ENCODE measurements around the gene SKIDA1.

Gene SKIDA1

DNA sequence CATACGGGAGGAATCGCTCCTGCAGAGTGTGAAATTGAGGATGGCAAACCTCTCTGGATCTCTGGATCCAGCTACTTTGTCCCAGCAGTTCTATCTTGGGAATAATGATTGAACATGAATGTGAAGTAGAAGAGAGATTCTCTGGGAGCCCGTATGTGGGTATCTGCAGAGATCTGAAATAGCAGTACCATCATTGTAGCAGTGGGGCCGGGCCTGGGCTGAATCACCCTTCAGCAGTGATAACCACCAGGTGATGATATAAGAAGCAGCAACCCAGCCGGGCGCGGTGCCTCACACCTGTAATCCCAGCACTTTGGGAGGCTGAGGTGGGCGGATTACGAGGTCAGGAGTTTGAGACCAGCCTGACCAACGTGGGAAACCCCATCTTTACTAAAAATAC is 51.9 kb downstream of the SKIDA1 start:
- no peak for DNase-seq

DNA sequence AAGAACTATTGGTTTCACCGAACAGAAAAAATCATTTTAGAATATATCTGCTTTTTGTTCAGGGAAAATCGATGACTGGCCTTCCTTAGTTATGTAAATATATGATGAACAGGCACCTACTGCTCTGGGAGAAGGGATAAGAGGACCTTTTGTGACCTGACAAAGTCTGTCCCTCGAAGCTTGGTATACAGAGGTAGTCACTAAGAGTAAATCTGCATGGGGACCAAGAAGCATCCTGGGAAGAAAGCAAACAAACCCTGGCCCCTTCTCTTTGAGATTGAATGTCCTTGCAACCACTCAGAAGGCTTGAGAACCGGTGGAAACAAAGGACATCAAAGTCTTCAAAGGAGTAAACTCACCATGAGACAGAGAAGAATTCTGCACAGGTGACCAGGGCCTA is 52.3 kb downstream of the SKIDA1 start:
- DNase-seq: no peak

DNA sequence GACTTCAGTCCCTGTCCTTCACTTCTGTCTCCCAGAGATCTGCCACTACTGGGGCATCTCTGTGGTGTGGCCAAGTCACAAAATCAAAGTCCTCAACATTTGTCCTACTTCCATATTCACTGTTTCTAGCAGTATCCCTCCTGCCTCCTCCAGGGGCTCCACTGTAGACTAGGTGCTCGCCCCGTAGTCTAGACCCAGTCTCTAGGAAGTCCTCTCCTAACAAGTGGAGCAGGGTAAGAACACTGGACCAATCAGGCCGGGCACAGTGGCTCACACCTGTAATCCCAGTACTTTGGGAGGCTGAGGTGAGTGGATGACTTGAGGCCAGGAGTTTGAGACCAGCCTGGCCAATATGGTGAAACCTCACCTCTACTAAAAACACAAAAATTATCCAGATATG is 57.4 kb downstream of the SKIDA1 start:
- DNase-seq: no peak

DNA sequence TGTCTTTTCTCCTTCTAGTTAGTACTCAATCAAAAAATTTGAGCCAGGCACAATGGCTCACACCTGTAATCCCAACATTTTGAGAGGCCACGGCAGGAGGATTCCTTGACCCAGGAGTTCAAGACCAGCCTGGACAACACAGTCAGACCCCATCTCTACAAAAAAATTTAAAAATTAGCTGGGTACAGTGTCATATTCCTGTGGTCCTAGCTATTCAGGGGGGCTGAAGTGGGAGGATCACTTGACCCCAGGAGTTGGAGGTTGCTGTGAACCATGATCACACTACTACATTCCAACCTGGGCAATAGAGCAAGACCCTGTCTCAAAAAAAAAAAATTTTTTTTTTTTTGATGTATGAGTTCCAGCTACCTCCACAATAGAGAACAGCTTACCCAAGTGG is 57.8 kb downstream of the SKIDA1 start:
- no peak for DNase-seq

DNA sequence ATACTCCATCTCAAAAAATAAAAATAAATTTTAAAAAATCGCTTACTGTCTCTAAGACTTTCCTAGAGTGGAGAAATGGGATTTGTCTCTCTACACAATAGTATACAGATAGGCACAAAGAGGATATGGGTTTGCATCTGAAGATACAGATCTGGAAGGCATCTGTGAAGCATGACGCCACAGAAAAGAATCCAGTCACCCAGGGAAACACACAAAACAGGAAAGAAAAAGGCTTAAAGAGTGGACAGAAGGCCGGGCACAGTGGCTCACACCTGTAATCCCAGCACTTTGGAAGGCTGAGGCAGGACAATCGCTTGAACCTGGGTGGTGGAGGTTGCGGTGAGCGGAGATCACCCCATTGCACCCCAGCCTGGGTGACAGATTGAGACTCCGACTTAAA is 61.3 kb downstream of the SKIDA1 start:
- DNase-seq: no peak
